Myocyte (in vitro differentiated cells): ENCODE data around the gene CCDC70. TPM values are rescaled to one million over a fixed set of nuclear protein-coding genes. Genes with fewer than 3 reads are reported as not detected.
A peak's percentile ranks its signal among the peaks of the same experiment; 100 is the strongest.
"Not testable (repeated sequence)": the region's sequence is repeated elsewhere in the genome, so short reads cannot be mapped to it uniquely, and the experiment has no call there.

Experiments
- DNase-seq: peaks from one replicate; pipeline ENCODE4 v3.0.0-alpha.2; 2012; ENCODE audit warnings: low read depth
- total RNA-seq: library from RNA; depleted of rRNA; stranded (reverse); fragments of >200 nt; gene quantifications from 2 replicates; pipeline ENCODE4 v1.2.3, GENCODE V29; 2014

Gene CCDC70
- total RNA-seq, 1 donor from 2014 or later = not detected

GRCh38 chr13:51905787-51906186, 44.0 kb downstream of the CCDC70 start:
- DNase-seq = no peak

DNA sequence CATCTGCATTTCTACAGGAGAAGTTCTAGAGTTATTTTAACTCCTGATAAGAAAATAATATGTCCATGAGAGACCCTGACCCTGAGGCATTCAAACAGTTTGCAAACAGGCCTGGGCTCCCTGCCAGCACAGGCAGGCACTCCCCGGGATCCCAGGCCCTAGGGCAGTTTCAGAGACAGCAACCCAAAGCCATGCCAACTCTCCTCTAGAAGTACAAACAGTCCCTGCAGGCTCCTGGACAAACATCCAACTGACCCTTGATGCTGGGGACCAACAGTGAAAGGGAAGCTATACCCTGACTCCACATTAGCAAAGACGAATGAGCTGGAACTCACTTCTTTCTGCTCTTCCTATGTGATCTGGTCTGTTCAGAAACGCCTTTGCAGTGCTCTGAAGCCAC, 44.8 kb downstream of the CCDC70 start:
- no peak for DNase-seq

DNA sequence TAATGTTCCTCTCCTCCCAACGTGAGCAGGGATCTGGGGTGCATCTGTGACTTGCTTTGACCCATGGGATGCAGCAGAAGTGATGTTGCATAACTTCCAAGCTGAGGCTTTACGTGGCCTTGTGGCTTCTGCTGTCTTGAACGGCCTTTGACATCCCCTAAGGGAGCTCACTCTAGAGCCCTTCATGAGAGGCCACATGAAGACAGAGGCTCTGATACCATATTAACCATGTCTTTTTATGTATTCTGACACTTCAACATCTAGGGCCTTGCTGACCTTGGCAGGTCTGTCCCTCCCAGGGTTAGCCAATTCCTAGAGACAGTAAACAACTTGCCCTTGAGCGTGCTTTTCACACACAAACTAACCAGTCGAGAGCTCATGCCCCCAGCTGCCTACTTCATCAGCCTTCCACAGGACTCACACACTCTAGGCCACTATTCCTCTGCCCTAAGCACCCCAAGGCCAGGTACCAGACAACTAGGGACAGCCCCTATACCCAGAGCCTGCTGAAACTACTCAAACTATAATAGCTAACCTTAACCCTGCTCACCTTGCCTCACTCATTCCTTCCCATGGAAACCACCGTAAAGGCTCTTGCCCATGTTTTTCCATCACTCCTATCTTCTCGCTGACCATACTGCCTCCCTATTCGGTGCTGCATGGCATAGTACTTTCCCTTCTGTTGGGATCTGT, 45.4 kb downstream of the CCDC70 start:
- DNase-seq = no peak

DNA sequence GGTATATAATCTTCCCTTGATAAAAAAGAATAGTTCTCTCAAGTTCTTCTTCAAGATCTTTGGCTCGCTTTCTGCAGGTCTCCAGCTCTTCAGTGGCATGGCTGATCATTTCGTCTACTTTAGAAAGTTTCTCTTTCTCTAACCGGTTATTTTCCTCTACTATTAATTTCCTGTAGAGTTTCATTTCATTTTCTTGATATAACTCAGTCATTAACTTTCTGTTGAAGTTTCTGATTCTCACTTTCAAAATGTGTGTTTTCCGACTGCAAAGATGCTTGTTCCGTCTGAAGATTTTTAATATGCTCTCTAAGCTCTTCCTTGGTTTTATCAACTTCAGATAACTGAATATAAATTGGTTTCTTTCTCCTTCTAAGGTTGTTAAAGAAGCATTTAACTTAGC, 47.5 kb downstream of the CCDC70 start:
- DNase-seq = not testable (repeated sequence)

GRCh38 chr13:51910508-51910907, 48.7 kb downstream of the CCDC70 start:
- DNase-seq = no peak

DNA sequence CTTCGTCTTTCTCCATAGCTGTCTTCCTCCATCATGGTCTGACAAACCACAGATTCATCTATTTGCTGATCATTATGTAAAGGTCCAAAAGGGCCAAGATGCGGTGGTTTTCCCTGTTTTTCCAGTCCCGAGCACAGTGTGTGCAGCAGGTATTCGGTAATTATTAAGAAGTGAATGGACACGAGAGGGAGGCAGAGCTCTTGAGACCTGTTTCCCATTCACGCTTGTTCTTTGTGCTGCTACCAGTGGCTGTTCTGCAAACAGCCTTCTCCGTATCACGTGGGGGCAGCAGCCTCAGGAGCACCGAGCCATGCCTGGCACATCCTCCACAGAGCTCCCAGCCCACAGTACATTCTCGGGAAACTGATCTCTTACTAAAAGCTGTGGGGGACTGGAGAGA, 50.3 kb downstream of the CCDC70 start:
- peak; percentile 46 for DNase-seq

- no peak for DNase-seq
Measured at GRCh38 chr13:51912511-51913225, 50.9 kb downstream of the CCDC70 start.

GRCh38 chr13:51913421-51914136, 51.8 kb downstream of the CCDC70 start:
- DNase-seq = peak; percentile 11

GRCh38 chr13:51914137-51914493, 52.3 kb downstream of the CCDC70 start:
- no peak for DNase-seq

Other genes with a start within 250 kb of the CCDC70 start
- gene DHRS12, start 57.8 kb upstream of the CCDC70 start, total RNA-seq = 2.5 and 4.4 TPM in 2 replicates
- gene TMEM272, start 16.8 kb upstream of the CCDC70 start, total RNA-seq = not detected in 2 replicates
- gene ATP7B, start 149.5 kb downstream of the CCDC70 start, total RNA-seq = 2.1 and 3.3 TPM in 2 replicates
- gene ALG11, start 150.4 kb downstream of the CCDC70 start, total RNA-seq = 27.7 and 36.3 TPM in 2 replicates
- 17.2 and 17.3 TPM in 2 replicates for gene UTP14C, start 162.7 kb downstream of the CCDC70 start, total RNA-seq